ENCODE data around the gene PRRC2A. TPM values are rescaled to one million over a fixed set of nuclear protein-coding genes. Genes with fewer than 3 reads are reported as not detected.

Gene PRRC2A
- total RNA-seq, 1 experiment from 2014 or later = 383 TPM

DNA sequence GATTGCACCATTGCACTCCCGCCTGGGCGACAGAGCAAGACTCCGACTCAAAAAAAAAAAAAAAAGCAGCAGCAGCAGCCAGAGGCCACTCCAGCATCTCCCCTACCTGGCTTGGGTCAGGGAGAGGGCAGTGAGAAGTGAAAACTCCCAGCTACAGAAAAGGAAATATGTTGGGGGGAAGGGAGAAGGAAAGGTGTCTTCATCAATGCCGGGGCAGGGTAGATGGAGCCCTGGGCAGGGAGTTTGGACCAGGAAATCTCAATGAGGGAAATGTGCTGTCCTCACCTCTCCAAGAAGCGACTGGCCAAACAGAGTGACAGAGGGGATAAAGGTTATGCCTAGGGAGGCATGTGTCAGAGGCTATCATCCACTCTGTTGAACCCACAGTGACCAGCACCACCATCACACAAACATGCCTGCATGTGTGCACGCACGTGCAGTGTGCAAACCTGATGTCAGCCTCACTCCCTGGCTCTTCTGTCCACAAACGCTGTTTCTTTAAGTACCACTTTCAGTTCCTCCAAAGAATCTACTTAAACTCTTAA is 6.4 kb upstream of the PRRC2A start:
- Mint-ChIP-seq H3K36me3 (ENCODE audit: insufficient read depth in 1 of 3, low read depth in 3 of 3) (no peaks in the 10 kb centered on the region; a peak in 1 of 7 replicates), H3K4me3 (no peak overlapping the region), H3K27me3 (ENCODE audit: low read depth) (no peaks in the 10 kb centered on the region), H3K9me3 (no peaks in the 10 kb centered on the region), H3K27ac (no peak overlapping the region), H3K4me1 (peaks cover 23 to 31% of the 10 kb centered on the region in 2 experiments)
- no peaks in the 10 kb centered on the region for H3K79me2 ChIP-seq (ENCODE audit: insufficient read depth, low read length)
- H3K79me1 ChIP-seq (ENCODE audit: insufficient read depth, low read depth, low read length, poor library complexity, severe bottlenecking) = no peaks in the 10 kb centered on the region
- no peak overlapping the region for H2BK12ac ChIP-seq (ENCODE audit: insufficient read length, low read depth, low read length)
- H3K23ac ChIP-seq (ENCODE audit: insufficient read length, low read depth, low read length) = no peak overlapping the region
- H3K18ac ChIP-seq (ENCODE audit: insufficient read length, low read depth, low read length) = no peak overlapping the region
- H2AFZ ChIP-seq (ENCODE audit: low read length) = no peak overlapping the region
- peaks cover 14% of the 10 kb centered on the region; the same call in 1 of the 2 replicates for H3K4me1 ChIP-seq (ENCODE audit: insufficient read depth, low read length)
- no peaks in the 10 kb centered on the region for H4K20me1 ChIP-seq (ENCODE audit: control insufficient read depth, insufficient read depth, insufficient read length)
- DNase-seq = no peak
- no peak overlapping the region for H3K9ac ChIP-seq (ENCODE audit: extremely low read depth, insufficient read length, low read length)
- H2BK5ac ChIP-seq (ENCODE audit: insufficient read length, low read length) = no peak overlapping the region
- no peak overlapping the region for H3K27ac ChIP-seq (ENCODE audit: insufficient read length, low read depth, low read length)
- no peaks in the 10 kb centered on the region for H3K23me2 ChIP-seq (ENCODE audit: insufficient read length, low read depth, low read length, poor library complexity, severe bottlenecking)
- no peak overlapping the region for H2AK5ac ChIP-seq (ENCODE audit: insufficient read length, low read length)
- no peak overlapping the region for H2BK120ac ChIP-seq (ENCODE audit: low read depth, low read length, poor library complexity, severe bottlenecking)
- H4K5ac ChIP-seq (ENCODE audit: insufficient read length, low read depth, low read length) = no peak overlapping the region
- H2BK20ac ChIP-seq (ENCODE audit: low read depth, low read length, poor library complexity, severe bottlenecking) = no peak overlapping the region
- no peak overlapping the region for H3K4ac ChIP-seq (ENCODE audit: low read depth, low read length)
- H4K91ac ChIP-seq (ENCODE audit: insufficient read length, low read depth, low read length) = no peak overlapping the region
- no peak overlapping the region for H3K4me2 ChIP-seq (ENCODE audit: insufficient read depth, insufficient read length, low read length)
- WGBS (ENCODE audit: extremely low coverage, insufficient read length, low lambda C conversion rate) = no CpG with 5 or more reads among the region's 8 CpGs
- H3T11ph ChIP-seq (ENCODE audit: low read length) = no peak overlapping the region
- H3K14ac ChIP-seq (ENCODE audit: insufficient read depth, low read length) = no peak overlapping the region
- no peaks in the 10 kb centered on the region for H3K27me3 ChIP-seq (ENCODE audit: insufficient read depth, low read length)
- TF ChIP-seq, protein P1, sequence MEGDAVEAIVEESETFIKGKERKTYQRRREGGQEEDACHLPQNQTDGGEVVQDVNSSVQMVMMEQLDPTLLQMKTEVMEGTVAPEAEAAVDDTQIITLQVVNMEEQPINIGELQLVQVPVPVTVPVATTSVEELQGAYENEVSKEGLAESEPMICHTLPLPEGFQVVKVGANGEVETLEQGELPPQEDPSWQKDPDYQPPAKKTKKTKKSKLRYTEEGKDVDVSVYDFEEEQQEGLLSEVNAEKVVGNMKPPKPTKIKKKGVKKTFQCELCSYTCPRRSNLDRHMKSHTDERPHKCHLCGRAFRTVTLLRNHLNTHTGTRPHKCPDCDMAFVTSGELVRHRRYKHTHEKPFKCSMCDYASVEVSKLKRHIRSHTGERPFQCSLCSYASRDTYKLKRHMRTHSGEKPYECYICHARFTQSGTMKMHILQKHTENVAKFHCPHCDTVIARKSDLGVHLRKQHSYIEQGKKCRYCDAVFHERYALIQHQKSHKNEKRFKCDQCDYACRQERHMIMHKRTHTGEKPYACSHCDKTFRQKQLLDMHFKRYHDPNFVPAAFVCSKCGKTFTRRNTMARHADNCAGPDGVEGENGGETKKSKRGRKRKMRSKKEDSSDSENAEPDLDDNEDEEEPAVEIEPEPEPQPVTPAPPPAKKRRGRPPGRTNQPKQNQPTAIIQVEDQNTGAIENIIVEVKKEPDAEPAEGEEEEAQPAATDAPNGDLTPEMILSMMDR (conservative IDR thresholded peaks at IDR 0.05) = no peak
- H4K8ac ChIP-seq (replicated peaks; ENCODE audit: insufficient read length, low read depth, low read length) = no peak overlapping the region
- no peak overlapping the region for H2BK15ac ChIP-seq (ENCODE audit: low read depth, low read length)
- no peaks in the 10 kb centered on the region for H3K9me3 ChIP-seq (ENCODE audit: control insufficient read depth, low read depth, low read length)
- no peak overlapping the region for H3K56ac ChIP-seq (ENCODE audit: insufficient read length, low read depth, low read length)

Measured in H9 (cell line).